PC-9 (cell line): Measurements from ENCODE around the gene EXOC4.

Experiments used
- CTCF ChIP-seq: fragments of 200-600 bp; sonication (generic); conservative IDR thresholded peaks from 2 replicates; pipeline ENCODE4 v1.6.1; 2017; ENCODE audit warnings: mixed run types, antibody characterized with exemption, mild to moderate bottlenecking, moderate library complexity
- EZH2 ChIP-seq: fragments of 200-600 bp; sonication (generic); IDR thresholded peaks from 2 replicates; pipeline ENCODE4 v1.8.0; 2017; ENCODE audit warnings: antibody characterized with exemption, low read depth

DNA sequence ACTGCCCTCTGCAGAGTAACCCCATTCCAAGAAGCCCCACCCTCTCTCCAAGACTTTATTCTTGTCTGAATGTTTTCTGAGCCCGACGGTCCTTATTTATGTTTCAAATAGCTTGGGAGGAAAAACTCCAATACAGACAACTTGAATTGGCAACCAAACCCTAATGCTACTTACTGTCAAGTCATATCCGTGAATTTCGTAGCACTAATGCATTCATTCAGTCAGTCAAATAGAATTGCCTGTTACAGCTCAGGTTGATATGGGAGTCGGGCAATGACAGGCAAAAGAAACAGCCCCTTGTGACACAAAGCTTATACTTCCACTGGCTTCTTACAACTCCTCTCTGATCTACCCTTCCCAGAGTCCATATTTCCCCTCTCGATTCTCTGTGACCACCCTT is 815.8 kb downstream of the EXOC4 start:
- no peak for TF ChIP-seq EZH2
- no peak for TF ChIP-seq CTCF
